CD4-positive, CD25-positive, alpha-beta regulatory T cell (primary cell): ENCODE results near the gene SH2D7. TPM values are rescaled to one million over a fixed set of nuclear protein-coding genes. Genes with fewer than 3 reads are reported as not detected.

Experiments used
- ATAC-seq, 2 donors: fragments of 150-1000 bp; cut with Tn5 transposase; one replicate each; pipeline ENCODE4 v1.10.0; 2021; ENCODE audit warnings: low read depth in 2 of 2, moderate number of reproducible peaks in 2 of 2, moderate library complexity in 1 of 2
- DNase-seq, 3 donors: peaks; one replicate each; pipeline versions ENCODE4 v3.0.0 to v3.0.0-alpha.2; 2012 to 2022; ENCODE audit warnings: mixed read lengths in 1 of 3
- H3K27ac ChIP-seq: one replicate; pipeline ENCODE4 v1.7.0; 2013; ENCODE audit warnings: mild to moderate bottlenecking, low read length; ENCODE audit not compliant: insufficient read depth, poor library complexity, severe bottlenecking
- H3K27me3 ChIP-seq: one replicate; pipeline ENCODE4 v1.7.0; 2013; ENCODE audit warnings: low read length; ENCODE audit not compliant: control insufficient read depth, insufficient read depth
- H3K36me3 ChIP-seq: one replicate; pipeline ENCODE4 v1.7.0; 2013; ENCODE audit warnings: mild to moderate bottlenecking, low read length, moderate library complexity; ENCODE audit not compliant: control insufficient read depth, insufficient read depth
- H3K4me1 ChIP-seq: 2 replicates; pipeline ENCODE4 v1.7.0; 2013; ENCODE audit warnings: mild to moderate bottlenecking, low read length; ENCODE audit not compliant: insufficient read depth, control insufficient read depth, poor library complexity, severe bottlenecking
- H3K4me3 ChIP-seq: one replicate; pipeline ENCODE4 v1.7.0; 2013; ENCODE audit warnings: low read depth, mild to moderate bottlenecking, low read length, moderate library complexity
- H3K9me3 ChIP-seq, 2 experiments: 1 replicate in 1 of 2; 2 replicates in 1 of 2; pipeline ENCODE4 v1.7.0; 2013; ENCODE audit warnings: low read length in 2 of 2, mild to moderate bottlenecking in 1 of 2, moderate library complexity in 1 of 2; ENCODE audit not compliant: control insufficient read depth in 2 of 2
- H3K27ac Mint-ChIP-seq, 3 donors: one replicate each; pipeline ENCODE4 v1.8.0; 2020 to 2022; ENCODE audit warnings: mild to moderate bottlenecking in 3 of 3, mixed read lengths in 3 of 3, moderate library complexity in 2 of 3
- H3K27me3 Mint-ChIP-seq: one replicate; pipeline ENCODE4 v1.8.0; 2022; ENCODE audit warnings: mild to moderate bottlenecking, mixed read lengths
- H3K36me3 Mint-ChIP-seq: one replicate; pipeline ENCODE4 v1.8.0; 2020; ENCODE audit warnings: mixed read lengths
- H3K4me1 Mint-ChIP-seq, 4 donors: one replicate each; pipeline ENCODE4 v1.8.0; 2020 to 2022; ENCODE audit warnings: mixed read lengths in 4 of 4, mild to moderate bottlenecking in 1 of 4
- H3K4me3 Mint-ChIP-seq, 4 donors: one replicate each; pipeline ENCODE4 v1.8.0; 2020 to 2022; ENCODE audit warnings: mild to moderate bottlenecking in 4 of 4, mixed read lengths in 4 of 4, moderate library complexity in 3 of 4
- H3K9me3 Mint-ChIP-seq, 7 donors: one replicate each; pipeline ENCODE4 v1.8.0; 2020 to 2022; ENCODE audit warnings: mixed read lengths in 7 of 7, mild to moderate bottlenecking in 3 of 7, moderate library complexity in 2 of 7
- polyA plus RNA-seq, 4 donors: library from polyadenylated mRNA; unstranded; fragments of 300-500 nt; fragmentation: Illumina TruSeq; gene quantifications; one replicate each; pipeline ENCODE4 v1.2.3, GENCODE V29; 2021
- total RNA-seq: library from RNA; stranded (reverse); gene quantifications from one replicate; pipeline ENCODE4 v1.2.3, GENCODE V29; 2022

SH2D7 gene
- total and polyA plus RNA-seq, 5 donors from 2014 or later = 0.09 TPM; not detected in 4

GRCh38 chr15:78082106-78082742 is 10.1 kb upstream of the SH2D7 start:
- no peak overlapping the region for H3K4me3 ChIP-seq
- Mint-ChIP-seq H3K4me3 (peak overlapping the region in 1 of 4 donors; percentile 48), H3K36me3 (no peaks in the 10 kb centered on the region), H3K9me3 (peaks cover 0 to 3% (median 0%) of the 10 kb centered on the region in 7 donors), H3K4me1 (peaks cover 0 to 13% (median 9%) of the 10 kb centered on the region in 4 donors), H3K27ac (peak overlapping the region in 1 of 3 donors; percentile 45), H3K27me3 (no peaks in the 10 kb centered on the region)
- H3K4me1 ChIP-seq = peaks cover 7% of the 10 kb centered on the region
- no peak overlapping the region for H3K27ac ChIP-seq
- H3K27me3 ChIP-seq = no peaks in the 10 kb centered on the region
- no peaks in the 10 kb centered on the region for H3K36me3 ChIP-seq
- ATAC-seq (no peak), DNase-seq (no peak)
- H3K9me3 ChIP-seq = no peaks in the 10 kb centered on the region

GRCh38 chr15:78082743-78083110 is 9.6 kb upstream of the SH2D7 start:
- no peaks in the 10 kb centered on the region for H3K36me3 Mint-ChIP-seq
- no peak overlapping the region for H3K4me3 Mint-ChIP-seq
- DNase-seq = no peak
- H3K9me3 Mint-ChIP-seq = peaks cover 0 to 3% (median 0%) of the 10 kb centered on the region in 7 donors
- Histone ChIP-seq H3K4me1 (peaks cover 6% of the 10 kb centered on the region), H3K9me3 (no peaks in the 10 kb centered on the region), H3K36me3 (no peaks in the 10 kb centered on the region), H3K27me3 (no peaks in the 10 kb centered on the region), H3K27ac (no peak overlapping the region), H3K4me3 (no peak overlapping the region)
- peaks cover 0 to 13% (median 9%) of the 10 kb centered on the region in 4 donors for H3K4me1 Mint-ChIP-seq
- H3K27me3 Mint-ChIP-seq = no peaks in the 10 kb centered on the region
- H3K27ac Mint-ChIP-seq = no peak overlapping the region
- ATAC-seq = no peak

GRCh38 chr15:78083186-78083585 is 9.2 kb upstream of the SH2D7 start:
- Histone ChIP-seq H3K27ac (no peak overlapping the region), H3K9me3 (no peaks in the 10 kb centered on the region), H3K4me3 (no peak overlapping the region), H3K36me3 (no peaks in the 10 kb centered on the region), H3K27me3 (no peaks in the 10 kb centered on the region), H3K4me1 (peaks cover 1% of the 10 kb centered on the region)
- Mint-ChIP-seq H3K4me1 (peaks cover 0 to 9% (median 5%) of the 10 kb centered on the region in 4 donors), H3K9me3 (no peaks in the 10 kb centered on the region), H3K36me3 (no peaks in the 10 kb centered on the region), H3K27me3 (no peaks in the 10 kb centered on the region), H3K27ac (no peak overlapping the region), H3K4me3 (no peak overlapping the region)
- no peak for DNase-seq
- ATAC-seq = no peak

- no peaks in the 10 kb centered on the region for H3K27me3 ChIP-seq
- peak in 1 of 3 donors; percentile 50 for DNase-seq
- Mint-ChIP-seq H3K4me1 (peaks cover 0 to 6% (median 3%) of the 10 kb centered on the region in 4 donors), H3K27ac (no peak overlapping the region), H3K4me3 (no peak overlapping the region), H3K9me3 (no peaks in the 10 kb centered on the region), H3K36me3 (no peaks in the 10 kb centered on the region), H3K27me3 (no peaks in the 10 kb centered on the region)
- no peak overlapping the region for H3K27ac ChIP-seq
- no peak for ATAC-seq
- H3K4me1 ChIP-seq = no peaks in the 10 kb centered on the region
- no peaks in the 10 kb centered on the region for H3K36me3 ChIP-seq
- no peak overlapping the region for H3K4me3 ChIP-seq
- no peaks in the 10 kb centered on the region for H3K9me3 ChIP-seq
Measured at GRCh38 chr15:78083687-78084448, 8.5 kb upstream of the SH2D7 start.

GRCh38 chr15:78084449-78084750 is 8.0 kb upstream of the SH2D7 start:
- Mint-ChIP-seq H3K9me3 (no peaks in the 10 kb centered on the region), H3K36me3 (no peaks in the 10 kb centered on the region), H3K27ac (peak overlapping the region in 1 of 3 donors; percentile 75), H3K4me3 (no peak overlapping the region), H3K27me3 (no peaks in the 10 kb centered on the region), H3K4me1 (peaks cover 0 to 5% (median under 1%) of the 10 kb centered on the region in 4 donors)
- Histone ChIP-seq H3K27me3 (no peaks in the 10 kb centered on the region), H3K27ac (no peak overlapping the region), H3K4me1 (no peaks in the 10 kb centered on the region), H3K9me3 (no peaks in the 10 kb centered on the region), H3K36me3 (no peaks in the 10 kb centered on the region), H3K4me3 (no peak overlapping the region)
- ATAC-seq (no peak), DNase-seq (no peak)

- no peak for DNase-seq
- H3K27me3 Mint-ChIP-seq = no peaks in the 10 kb centered on the region
- no peaks in the 10 kb centered on the region for H3K4me1 ChIP-seq
- no peaks in the 10 kb centered on the region for H3K9me3 Mint-ChIP-seq
- peaks cover 0 to 5% (median 0%) of the 10 kb centered on the region in 4 donors for H3K4me1 Mint-ChIP-seq
- no peaks in the 10 kb centered on the region for H3K36me3 ChIP-seq
- no peak overlapping the region for H3K27ac ChIP-seq
- ATAC-seq = no peak
- H3K36me3 Mint-ChIP-seq = no peaks in the 10 kb centered on the region
- H3K27ac Mint-ChIP-seq = no peak overlapping the region
- no peaks in the 10 kb centered on the region for H3K27me3 ChIP-seq
- no peak overlapping the region for H3K4me3 ChIP-seq
- H3K4me3 Mint-ChIP-seq = no peak overlapping the region
- H3K9me3 ChIP-seq = no peaks in the 10 kb centered on the region
Measured at GRCh38 chr15:78085928-78086327, 6.4 kb upstream of the SH2D7 start.

- no peaks in the 10 kb centered on the region for H3K36me3 ChIP-seq
- ATAC-seq (peak in 1 of 2 donors; percentile 39), DNase-seq (no peak)
- no peaks in the 10 kb centered on the region for H3K36me3 Mint-ChIP-seq
- H3K9me3 ChIP-seq = no peaks in the 10 kb centered on the region
- no peaks in the 10 kb centered on the region for H3K27me3 Mint-ChIP-seq
- H3K9me3 Mint-ChIP-seq = no peaks in the 10 kb centered on the region
- H3K27me3 ChIP-seq = no peaks in the 10 kb centered on the region
- H3K4me3 Mint-ChIP-seq = no peak overlapping the region
- H3K27ac ChIP-seq = no peak overlapping the region
- peaks cover 0 to 2% (median 0%) of the 10 kb centered on the region in 4 donors for H3K4me1 Mint-ChIP-seq
- H3K27ac Mint-ChIP-seq = no peak overlapping the region
- no peak overlapping the region for H3K4me3 ChIP-seq
- H3K4me1 ChIP-seq = no peaks in the 10 kb centered on the region
Measured at GRCh38 chr15:78087951-78088772, 4.2 kb upstream of the SH2D7 start.
